Neural cell (in vitro differentiated cells): ENCODE data around the gene PLBD2. TPM values are rescaled to one million over a fixed set of nuclear protein-coding genes. Genes with fewer than 3 reads are reported as not detected.

Source experiments
- H2AFZ ChIP-seq: fragments of 200-600, 300-800 bp; sonication (generic), shearing (Covaris generic); 2 replicates; pipeline ENCODE4 v1.6.0; 2014; ENCODE audit warnings: low read depth, mild to moderate bottlenecking, antibody characterized with exemption, low read length, moderate library complexity
- H3F3A ChIP-seq: fragments of 200-600 bp; shearing (Covaris generic); 2 replicates; pipeline ENCODE4 v1.6.1; 2016; ENCODE audit warnings: mild to moderate bottlenecking, moderate library complexity, mixed read lengths, antibody characterized with exemption, low read length; ENCODE audit not compliant: insufficient read depth, poor library complexity, severe bottlenecking
- H3K27ac ChIP-seq: fragments of 200-600, 300-800 bp; sonication (generic), shearing (Covaris generic); 2 replicates; pipeline ENCODE4 v1.5.1; 2014; ENCODE audit warnings: mild to moderate bottlenecking, low read length, moderate library complexity
- H3K27me3 ChIP-seq: fragments of 300-800, 200-600 bp; sonication (generic), shearing (Covaris generic); 2 replicates; pipeline ENCODE4 v1.6.0; 2014; ENCODE audit warnings: mild to moderate bottlenecking, low read depth, low read length, moderate library complexity; ENCODE audit not compliant: insufficient read depth
- H3K36me3 ChIP-seq: fragments of 300-800, 200-600 bp; sonication (generic), shearing (Covaris generic); 2 replicates; pipeline ENCODE4 v1.5.1; 2014; ENCODE audit warnings: mild to moderate bottlenecking, antibody characterized with exemption, low read length, moderate library complexity; ENCODE audit not compliant: insufficient read depth
- H3K4me2 ChIP-seq: fragments of 300-800, 200-600 bp; sonication (generic), shearing (Covaris generic); 2 replicates; pipeline ENCODE4 v1.6.0; 2014; ENCODE audit warnings: mild to moderate bottlenecking, low read length
- H3K4me3 ChIP-seq: fragments of 300-800, 200-600 bp; sonication (generic), shearing (Covaris generic); 2 replicates; pipeline ENCODE4 v1.5.1; 2014; ENCODE audit warnings: mild to moderate bottlenecking, low read length, moderate library complexity
- H3K79me2 ChIP-seq: fragments of 200-600 bp; shearing (Covaris generic); replicated peaks from 2 replicates; pipeline ENCODE4 v1.6.0; 2014; ENCODE audit warnings: mild to moderate bottlenecking, low read length, moderate library complexity; ENCODE audit not compliant: insufficient read depth
- H3K9ac ChIP-seq: fragments of 300-800, 200-600 bp; sonication (generic), shearing (Covaris generic); 2 replicates; pipeline ENCODE4 v1.6.1; 2016; ENCODE audit warnings: mild to moderate bottlenecking, low read length, mixed read lengths
- H3K9me2 ChIP-seq: fragments of 200-600 bp; shearing (Covaris generic); 2 replicates; pipeline ENCODE4 v1.6.1; 2016; ENCODE audit warnings: mild to moderate bottlenecking, low read length, mixed read lengths; ENCODE audit not compliant: insufficient read depth
- H3K9me3 ChIP-seq: fragments of 200-600, 300-800 bp; sonication (generic), shearing (Covaris generic); 2 replicates; pipeline ENCODE4 v1.6.1; 2016; ENCODE audit warnings: mild to moderate bottlenecking, mixed run types, low read length, moderate library complexity, mixed read lengths
- H4K20me1 ChIP-seq: fragments of 200-600 bp; shearing (Covaris generic); 2 replicates; pipeline ENCODE4 v1.6.1; 2016; ENCODE audit warnings: mild to moderate bottlenecking, mixed run types; ENCODE audit not compliant: insufficient read depth
- EP300 ChIP-seq: fragments of 450-650 bp; conservative IDR thresholded peaks from 2 replicates; pipeline ENCODE4 v1.6.1; 2014; ENCODE audit warnings: antibody characterized with exemption, mild to moderate bottlenecking, moderate library complexity; ENCODE audit not compliant: poor library complexity, severe bottlenecking
- EZH2 ChIP-seq: fragments of 200-600, 300-800 bp; shearing (Covaris generic), sonication (generic); IDR thresholded peaks from 2 replicates; pipeline ENCODE4 v1.6.1; 2014; ENCODE audit warnings: antibody characterized with exemption, low read length, borderline replicate concordance, mild to moderate bottlenecking; ENCODE audit not compliant: insufficient read depth, poor library complexity, severe bottlenecking
- MXI1 ChIP-seq: fragments of 450-650 bp; conservative IDR thresholded peaks from 2 replicates; pipeline ENCODE4 v1.6.1; 2014; ENCODE audit warnings: antibody characterized with exemption, mild to moderate bottlenecking; ENCODE audit not compliant: poor library complexity, severe bottlenecking
- POLR2AphosphoS5 ChIP-seq: IDR thresholded peaks from 2 replicates; pipeline ENCODE4 v1.6.1; 2012
- RAD21 ChIP-seq: fragments of 450-650 bp; conservative IDR thresholded peaks from 2 replicates; pipeline ENCODE4 v1.6.1; 2014; ENCODE audit warnings: antibody characterized with exemption, mild to moderate bottlenecking, moderate library complexity
- REST ChIP-seq: IDR thresholded peaks from 2 replicates; pipeline ENCODE4 v1.6.1; 2012; ENCODE audit warnings: borderline replicate concordance
- SMC3 ChIP-seq: fragments of 450-650 bp; conservative IDR thresholded peaks from 2 replicates; pipeline ENCODE4 v1.6.1; 2014; ENCODE audit warnings: antibody characterized with exemption, mild to moderate bottlenecking, moderate library complexity; ENCODE audit not compliant: poor library complexity
- TAF1 ChIP-seq: IDR thresholded peaks from 2 replicates; pipeline ENCODE4 v1.6.1; 2012; ENCODE audit warnings: low read depth
- polyA plus RNA-seq: library from polyadenylated mRNA; depleted of rRNA; stranded (reverse); fragments of >200 nt; gene quantifications from 2 replicates; pipeline ENCODE4 v1.2.3, GENCODE V29; 2014
- TF ChIP-seq, protein P1 (sequence below): fragments of 450-650 bp; IDR thresholded peaks from 2 replicates; pipeline ENCODE4 v1.5.1; 2014; ENCODE audit warnings: antibody characterized with exemption, mild to moderate bottlenecking, moderate library complexity; ENCODE audit not compliant: poor library complexity, severe bottlenecking

Gene PLBD2
- polyA plus RNA-seq, 1 donor from 2014 or later: 4.8 TPM

DNA sequence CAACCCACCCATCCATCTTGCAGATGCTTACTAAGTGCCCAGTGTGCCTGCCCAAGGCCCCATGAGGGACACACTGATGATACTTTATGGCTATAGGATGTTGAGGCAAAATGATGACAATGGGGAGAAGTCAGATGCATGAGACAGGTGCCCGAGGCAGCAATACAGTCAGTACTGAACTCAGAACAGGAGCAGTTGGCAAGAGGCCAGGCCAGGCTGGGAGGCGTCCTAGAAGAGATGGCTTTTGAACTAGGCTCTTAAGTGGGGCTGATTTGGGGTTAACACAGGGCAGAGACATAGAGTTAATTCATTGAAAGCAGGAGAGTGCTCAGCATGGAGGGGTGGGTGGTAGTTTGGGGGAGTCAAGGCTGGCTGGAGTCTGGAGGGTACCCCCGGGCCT is 15.6 kb downstream of the PLBD2 start:
- no peaks in the 10 kb centered on the region for H3K27me3 ChIP-seq

DNA sequence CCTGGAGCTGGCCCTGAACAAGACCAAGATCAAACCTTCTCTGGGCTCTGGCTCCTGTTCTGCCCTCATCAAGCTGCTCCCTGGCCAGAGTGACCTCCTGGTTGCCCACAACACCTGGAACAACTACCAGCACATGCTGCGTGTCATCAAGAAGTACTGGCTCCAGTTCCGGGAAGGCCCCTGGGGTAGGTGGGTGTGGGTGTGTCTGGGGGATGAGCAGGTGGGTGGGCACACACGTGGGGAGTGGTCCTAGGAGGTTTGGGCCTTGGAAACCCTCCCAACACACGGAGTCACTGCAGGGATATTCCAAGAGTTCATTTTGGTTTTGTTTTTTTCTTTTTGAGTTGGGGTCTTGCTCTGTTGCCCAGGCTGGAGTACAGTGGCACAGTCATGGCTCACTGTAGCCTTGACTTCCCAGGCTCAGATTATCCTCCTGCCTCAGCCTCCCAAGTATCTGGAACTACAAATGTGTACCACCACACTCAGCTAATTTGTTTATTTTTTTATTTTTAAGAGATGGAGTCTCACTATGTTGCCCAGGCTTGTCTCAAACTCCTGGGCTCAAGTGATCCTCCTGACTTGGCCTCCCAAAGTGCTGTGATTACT is 16.5 kb downstream of the PLBD2 start:
- Histone ChIP-seq H3K36me3 (no peaks in the 10 kb centered on the region), H3K79me2 (no peaks in the 10 kb centered on the region), H3K27me3 (no peaks in the 10 kb centered on the region), H3K9me3 (no peaks in the 10 kb centered on the region), H3K4me2 (no peak overlapping the region), H4K20me1 (no peaks in the 10 kb centered on the region), H3K27ac (no peak overlapping the region), H3K9me2 (no peaks in the 10 kb centered on the region), H3K4me3 (no peak overlapping the region), H2AFZ (no peak overlapping the region), H3F3A (no peaks in the 10 kb centered on the region), H3K9ac (no peak overlapping the region)
- TF ChIP-seq REST (no peak), EZH2 (no peak), TAF1 (no peak), EP300 (no peak), SMC3 (no peak), RAD21 (no peak)
- TF ChIP-seq, protein P1, sequence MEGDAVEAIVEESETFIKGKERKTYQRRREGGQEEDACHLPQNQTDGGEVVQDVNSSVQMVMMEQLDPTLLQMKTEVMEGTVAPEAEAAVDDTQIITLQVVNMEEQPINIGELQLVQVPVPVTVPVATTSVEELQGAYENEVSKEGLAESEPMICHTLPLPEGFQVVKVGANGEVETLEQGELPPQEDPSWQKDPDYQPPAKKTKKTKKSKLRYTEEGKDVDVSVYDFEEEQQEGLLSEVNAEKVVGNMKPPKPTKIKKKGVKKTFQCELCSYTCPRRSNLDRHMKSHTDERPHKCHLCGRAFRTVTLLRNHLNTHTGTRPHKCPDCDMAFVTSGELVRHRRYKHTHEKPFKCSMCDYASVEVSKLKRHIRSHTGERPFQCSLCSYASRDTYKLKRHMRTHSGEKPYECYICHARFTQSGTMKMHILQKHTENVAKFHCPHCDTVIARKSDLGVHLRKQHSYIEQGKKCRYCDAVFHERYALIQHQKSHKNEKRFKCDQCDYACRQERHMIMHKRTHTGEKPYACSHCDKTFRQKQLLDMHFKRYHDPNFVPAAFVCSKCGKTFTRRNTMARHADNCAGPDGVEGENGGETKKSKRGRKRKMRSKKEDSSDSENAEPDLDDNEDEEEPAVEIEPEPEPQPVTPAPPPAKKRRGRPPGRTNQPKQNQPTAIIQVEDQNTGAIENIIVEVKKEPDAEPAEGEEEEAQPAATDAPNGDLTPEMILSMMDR: no peak

More for the DNA sequence above, 15.6 kb downstream of the PLBD2 start:
- H3K9ac ChIP-seq: no peak overlapping the region
- H3K79me2 ChIP-seq: no peaks in the 10 kb centered on the region
- H3K9me2 ChIP-seq: no peaks in the 10 kb centered on the region
- no peak overlapping the region for H3K4me3 ChIP-seq
- H3K36me3 ChIP-seq: no peaks in the 10 kb centered on the region
- no peaks in the 10 kb centered on the region for H3F3A ChIP-seq
- no peaks in the 10 kb centered on the region for H3K9me3 ChIP-seq
- no peak overlapping the region for H3K27ac ChIP-seq
- no peak overlapping the region for H2AFZ ChIP-seq
- TF ChIP-seq MXI1 (no peak), POLR2AphosphoS5 (no peak), REST (no peak), TAF1 (no peak), SMC3 (no peak), EP300 (no peak), RAD21 (no peak), EZH2 (no peak)
- TF ChIP-seq, protein P1: no peak
- H4K20me1 ChIP-seq: no peaks in the 10 kb centered on the region
- no peak overlapping the region for H3K4me2 ChIP-seq
